ENCODE data around the gene HSPH1. TPM values are rescaled to one million over a fixed set of nuclear protein-coding genes. Genes with fewer than 3 reads are reported as not detected.
A peak's percentile ranks its signal among the peaks of the same experiment; 100 is the strongest.

The HSPH1 gene
- polyA plus RNA-seq, 3 donors from 2014 or later, result 19.4 to 44.8 (median 20.3) TPM

GRCh38 chr13:31168166-31168565 lies 6.5 kb upstream of the HSPH1 start:
- Mint-ChIP-seq H3K36me3 (no peaks in the 10 kb centered on the region), H3K4me1 (peaks cover 0 to under 1% of the 10 kb centered on the region in 2 donors), H3K27ac (no peak overlapping the region), H3K9me3 (no peaks in the 10 kb centered on the region), H3K27me3 (ENCODE audit: low read depth in 3 of 3) (peaks cover 0 to 7% (median 2%) of the 10 kb centered on the region in 3 donors), H3K4me3 (no peak overlapping the region)
- no peak for DNase-seq

- H3K27ac Mint-ChIP-seq, result no peak overlapping the region
- peaks cover 2 to 10% (median 7%) of the 10 kb centered on the region in 3 donors for H3K27me3 Mint-ChIP-seq (ENCODE audit: low read depth in 3 of 3)
- peaks cover 5 to 7% of the 10 kb centered on the region in 2 donors for H3K4me1 Mint-ChIP-seq
Measured at GRCh38 chr13:31167490-31167889, 5.8 kb upstream of the HSPH1 start.

DNA sequence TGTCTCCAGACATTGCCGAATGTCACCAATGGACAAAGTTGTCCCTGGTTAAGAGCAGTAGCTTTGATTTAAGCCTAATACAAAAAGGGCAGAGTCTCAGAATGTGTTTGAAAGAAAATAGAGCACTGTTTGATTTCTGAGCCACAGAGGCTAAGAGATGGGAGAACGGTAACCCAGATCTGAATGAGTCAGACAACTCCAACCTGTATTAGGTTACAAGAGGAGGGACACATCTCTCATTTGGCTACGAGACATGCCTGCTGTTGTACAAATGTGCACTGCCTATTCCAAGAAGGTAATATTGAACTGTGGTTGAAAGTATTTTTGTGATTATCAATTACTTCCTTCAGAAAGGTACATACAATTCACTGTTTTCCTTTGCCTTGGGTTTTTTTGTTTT lies 4.9 kb upstream of the HSPH1 start:
- Mint-ChIP-seq H3K36me3 (no peaks in the 10 kb centered on the region), H3K9me3 (no peaks in the 10 kb centered on the region), H3K27me3 (ENCODE audit: low read depth in 3 of 3) (peaks cover 11 to 16% (median 15%) of the 10 kb centered on the region in 3 donors), H3K27ac (no peak overlapping the region), H3K4me3 (no peak overlapping the region), H3K4me1 (peaks cover 10 to 11% of the 10 kb centered on the region in 2 donors)
- DNase-seq, result no peak

More at GRCh38 chr13:31167490-31167889, 5.8 kb upstream of the HSPH1 start:
- DNase-seq, result no peak
- no peaks in the 10 kb centered on the region for H3K36me3 Mint-ChIP-seq
- no peak overlapping the region for H3K4me3 Mint-ChIP-seq
- no peaks in the 10 kb centered on the region for H3K9me3 Mint-ChIP-seq

DNA sequence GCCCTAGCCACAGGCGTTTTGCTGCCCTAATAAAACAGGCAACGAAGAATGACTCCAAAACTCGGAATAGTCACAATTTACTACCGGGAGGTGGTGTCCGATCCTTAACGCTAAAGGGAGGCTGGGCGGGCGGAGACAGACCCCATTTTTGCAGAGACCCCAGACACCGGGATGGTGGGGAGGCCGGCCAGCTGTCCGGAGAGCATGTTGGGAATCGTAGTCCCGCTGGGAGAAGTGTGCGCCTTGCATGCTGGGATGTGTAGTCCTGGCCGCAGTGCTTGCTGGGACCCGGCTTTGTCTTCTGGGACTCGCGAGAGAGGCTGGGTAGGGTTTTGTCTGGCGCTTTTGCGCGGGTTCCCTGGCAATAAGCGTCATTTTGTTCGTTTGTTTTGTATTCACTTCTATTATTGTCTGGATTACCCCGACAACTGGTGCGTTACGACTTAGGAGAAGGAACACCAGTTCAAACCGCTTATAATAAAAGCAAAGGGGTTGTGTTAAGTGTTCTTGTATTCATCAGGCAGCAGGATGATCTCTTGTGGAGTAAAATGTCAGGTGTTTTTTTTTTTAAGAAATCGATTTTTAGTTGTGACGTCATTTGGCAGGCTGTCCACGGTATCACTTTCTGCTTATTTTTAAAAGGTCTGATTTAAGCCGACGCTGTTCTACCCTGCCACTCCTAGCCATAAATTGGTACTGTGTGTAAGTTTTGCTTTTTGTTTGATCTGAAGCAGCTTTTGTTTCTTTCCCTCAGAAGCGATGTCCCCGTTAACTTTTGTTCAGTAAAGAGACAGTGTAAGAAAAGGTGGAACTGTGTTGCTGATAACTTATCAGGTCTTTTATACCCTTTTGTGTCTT lies 676 bp upstream of the HSPH1 start:
- DNase-seq, result peak; percentile 97 to 98 (median 98)
- Mint-ChIP-seq H3K4me3 (peak overlapping the region; percentile 94 to 99 (median 94)), H3K36me3 (no peaks in the 10 kb centered on the region), H3K27ac (peak overlapping the region; percentile 95 to 100 (median 98)), H3K27me3 (ENCODE audit: low read depth in 3 of 3) (peaks cover 12 to 28% (median 13%) of the 10 kb centered on the region in 3 donors), H3K9me3 (no peaks in the 10 kb centered on the region), H3K4me1 (peaks cover 32 to 36% of the 10 kb centered on the region in 2 donors)

DNA sequence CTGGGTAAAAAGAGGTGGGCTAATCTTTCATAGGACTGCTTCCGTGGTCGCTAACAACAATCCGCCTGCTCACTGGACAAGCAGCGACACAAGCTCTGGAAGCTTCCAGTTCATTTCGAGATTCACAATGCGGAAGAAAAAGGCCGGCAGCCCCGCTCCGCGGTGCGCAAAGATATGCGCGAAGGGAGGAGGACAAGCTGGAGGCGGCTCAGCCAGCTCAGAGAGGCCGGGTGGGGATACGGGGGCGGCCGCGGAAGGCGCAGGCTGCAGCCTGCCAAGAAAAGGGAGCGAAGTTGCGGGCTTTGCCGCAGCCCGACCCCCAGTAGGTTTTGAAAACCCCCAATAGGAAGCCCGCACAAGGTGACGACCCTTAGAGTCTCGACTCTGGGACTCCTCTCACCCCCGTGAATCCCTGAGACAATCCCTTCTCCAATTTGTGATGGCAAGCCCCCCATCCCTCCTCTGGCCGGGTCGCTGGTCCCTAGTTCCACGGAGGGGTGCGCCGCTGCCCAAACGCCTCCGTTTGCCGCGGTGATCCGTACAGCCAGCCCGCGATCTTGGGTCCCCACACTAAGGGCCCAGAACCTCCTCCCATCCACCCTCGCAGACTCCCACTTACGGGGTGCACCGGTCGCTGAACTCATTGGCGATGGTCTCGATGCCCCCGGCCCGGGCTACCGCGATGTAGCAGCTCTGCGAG lies 697 bp downstream of the HSPH1 start:
- H3K27me3 Mint-ChIP-seq (ENCODE audit: low read depth in 3 of 3), result peaks cover 12 to 28% (median 13%) of the 10 kb centered on the region in 3 donors
- no peaks in the 10 kb centered on the region for H3K36me3 Mint-ChIP-seq
- DNase-seq, result peak; percentile 52 to 61 (median 52)
- H3K4me3 Mint-ChIP-seq, result peak overlapping the region; percentile 94 to 99 (median 94)
- H3K4me1 Mint-ChIP-seq, result peaks cover 32 to 36% of the 10 kb centered on the region in 2 donors
- H3K27ac Mint-ChIP-seq, result peak overlapping the region; percentile 95 to 100 (median 98)
- H3K9me3 Mint-ChIP-seq, result no peaks in the 10 kb centered on the region

GRCh38 chr13:31159306-31159705 lies 2.4 kb downstream of the HSPH1 start:
- Mint-ChIP-seq H3K9me3 (no peaks in the 10 kb centered on the region), H3K27me3 (ENCODE audit: low read depth in 3 of 3) (peaks cover 12 to 28% (median 13%) of the 10 kb centered on the region in 3 donors), H3K27ac (peak overlapping the region in 2 of 6 donors; percentile 9 to 27), H3K4me1 (peaks cover 32 to 36% of the 10 kb centered on the region in 2 donors), H3K4me3 (peak overlapping the region; percentile 62 to 99 (median 94)), H3K36me3 (peaks cover 8 to 11% (median 9%) of the 10 kb centered on the region in 3 donors)
- DNase-seq, result no peak

- peaks cover 0 to under 1% (median 0%) of the 10 kb centered on the region in 3 donors for H3K27me3 Mint-ChIP-seq (ENCODE audit: low read depth in 3 of 3)
- no peak overlapping the region for H3K4me3 Mint-ChIP-seq
- DNase-seq, result no peak
- H3K27ac Mint-ChIP-seq, result no peak overlapping the region
- no peaks in the 10 kb centered on the region for H3K9me3 Mint-ChIP-seq
- peaks cover 11 to 15% of the 10 kb centered on the region in 2 donors for H3K4me1 Mint-ChIP-seq
- H3K36me3 Mint-ChIP-seq, result peaks cover 25 to 33% (median 28%) of the 10 kb centered on the region in 3 donors
Measured at GRCh38 chr13:31154939-31155338, 6.8 kb downstream of the HSPH1 start.

DNA sequence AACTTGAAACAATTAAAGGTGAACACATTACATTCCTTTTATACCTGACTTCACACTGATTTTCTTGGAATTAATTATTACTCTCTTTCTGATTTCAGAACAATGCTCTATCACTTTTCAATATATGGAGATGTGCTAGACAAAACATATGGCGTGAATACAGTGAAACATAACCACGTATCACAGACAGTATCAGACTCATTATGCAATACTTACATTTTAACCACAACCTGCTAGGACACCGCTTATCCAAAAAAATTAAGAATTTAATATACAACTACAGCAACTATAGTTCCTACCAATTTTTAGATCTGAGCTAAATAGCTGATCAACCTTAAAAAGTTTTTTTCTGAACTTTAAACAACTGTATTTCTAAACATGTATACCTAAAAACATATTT lies 9.9 kb downstream of the HSPH1 start:
- Mint-ChIP-seq H3K4me1 (no peaks in the 10 kb centered on the region), H3K27ac (no peak overlapping the region), H3K4me3 (no peak overlapping the region), H3K36me3 (peaks cover 33 to 59% (median 50%) of the 10 kb centered on the region in 3 donors), H3K27me3 (ENCODE audit: low read depth in 3 of 3) (no peaks in the 10 kb centered on the region), H3K9me3 (no peaks in the 10 kb centered on the region)
- DNase-seq, result no peak

DNA sequence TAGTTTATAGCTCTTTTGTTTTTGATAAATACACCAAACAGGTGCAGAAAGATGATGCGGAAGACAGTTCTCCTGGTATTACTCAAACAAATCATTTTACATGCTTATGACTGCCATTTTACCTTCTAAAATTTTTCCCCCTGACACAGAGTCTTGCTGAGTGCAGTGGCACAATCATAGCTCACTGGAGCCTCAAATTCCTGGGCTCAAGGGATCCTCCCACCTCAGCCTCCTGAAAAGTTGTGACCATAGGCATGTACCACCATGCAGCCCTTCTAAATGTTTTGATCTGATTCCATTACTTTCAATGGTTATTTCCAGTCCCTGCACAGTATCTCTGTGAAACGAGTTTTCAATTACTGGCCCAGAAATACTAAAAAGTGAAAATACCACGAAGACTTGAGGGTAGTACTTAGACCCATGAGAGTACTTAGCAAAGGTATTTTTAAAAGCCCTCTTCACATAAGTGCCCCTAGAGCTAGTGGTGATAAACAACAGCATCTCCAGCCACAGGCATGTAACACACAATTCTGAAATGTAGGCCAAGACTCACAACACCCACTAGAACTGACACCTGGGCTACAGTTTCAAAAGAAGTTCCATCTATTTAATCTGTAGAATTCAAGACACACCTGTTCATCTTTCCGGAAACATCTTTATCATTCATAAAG lies 11.3 kb downstream of the HSPH1 start:
- DNase-seq, result no peak
- no peak overlapping the region for H3K27ac Mint-ChIP-seq
- H3K9me3 Mint-ChIP-seq, result no peaks in the 10 kb centered on the region
- H3K27me3 Mint-ChIP-seq (ENCODE audit: low read depth in 3 of 3), result no peaks in the 10 kb centered on the region
- peaks cover 0 to 1% of the 10 kb centered on the region in 2 donors for H3K4me1 Mint-ChIP-seq
- no peak overlapping the region for H3K4me3 Mint-ChIP-seq
- H3K36me3 Mint-ChIP-seq, result peaks cover 33 to 67% (median 52%) of the 10 kb centered on the region in 3 donors

DNA sequence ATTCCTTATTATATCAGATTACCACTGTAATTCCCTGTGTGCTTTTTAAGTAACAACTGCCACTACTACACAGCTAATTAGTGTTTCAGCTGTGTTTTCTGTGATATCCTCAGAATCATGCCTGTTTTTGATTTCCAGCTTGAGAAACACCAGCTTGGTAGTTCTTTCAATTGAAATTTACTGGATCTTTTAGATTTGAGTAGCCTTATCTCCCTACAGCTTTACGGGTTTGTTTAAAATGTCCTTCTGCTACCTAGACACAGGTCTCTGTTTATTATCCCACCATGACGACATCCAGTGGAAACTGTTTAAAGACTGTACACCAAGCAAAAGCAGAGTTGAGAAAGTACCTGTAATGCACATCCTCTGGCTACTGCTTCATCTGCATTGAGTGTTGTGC lies 12.1 kb downstream of the HSPH1 start:
- H3K4me1 Mint-ChIP-seq, result peaks cover 0 to 10% of the 10 kb centered on the region in 2 donors
- no peak for DNase-seq
- no peak overlapping the region for H3K27ac Mint-ChIP-seq
- H3K36me3 Mint-ChIP-seq, result peaks cover 34 to 70% (median 54%) of the 10 kb centered on the region in 3 donors
- no peak overlapping the region for H3K4me3 Mint-ChIP-seq
- no peaks in the 10 kb centered on the region for H3K27me3 Mint-ChIP-seq (ENCODE audit: low read depth in 3 of 3)
- H3K9me3 Mint-ChIP-seq, result no peaks in the 10 kb centered on the region

DNA sequence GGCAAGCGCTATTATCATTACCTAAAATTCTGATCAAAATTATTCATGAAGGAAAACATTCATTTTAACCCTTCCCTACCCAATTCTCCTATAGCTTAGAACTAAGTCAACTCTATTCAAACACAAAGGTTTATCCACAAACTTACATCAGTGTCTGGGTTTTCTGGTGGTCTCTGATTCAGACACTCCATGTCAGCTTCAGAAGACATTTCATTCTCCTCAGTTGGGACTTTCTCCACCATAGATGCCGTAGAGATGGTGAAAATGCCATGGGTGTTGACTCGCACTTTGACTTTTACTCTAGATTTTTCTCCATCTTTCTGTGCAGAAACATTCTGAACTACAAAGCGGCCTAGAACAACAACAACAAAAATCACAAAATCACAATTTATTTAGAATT lies 16.3 kb downstream of the HSPH1 start:
- H3K4me1 Mint-ChIP-seq, result peaks cover 1 to 12% of the 10 kb centered on the region in 2 donors
- no peak overlapping the region for H3K27ac Mint-ChIP-seq
- no peak overlapping the region for H3K4me3 Mint-ChIP-seq
- H3K36me3 Mint-ChIP-seq, result peaks cover 28 to 79% (median 48%) of the 10 kb centered on the region in 3 donors
- no peaks in the 10 kb centered on the region for H3K27me3 Mint-ChIP-seq (ENCODE audit: low read depth in 3 of 3)
- H3K9me3 Mint-ChIP-seq, result no peaks in the 10 kb centered on the region
- DNase-seq, result no peak

GRCh38 chr13:31138515-31138914 lies 23.2 kb downstream of the HSPH1 start:
- no peak overlapping the region for H3K4me3 Mint-ChIP-seq
- H3K27me3 Mint-ChIP-seq (ENCODE audit: low read depth in 3 of 3), result no peaks in the 10 kb centered on the region
- peaks cover 35 to 63% (median 43%) of the 10 kb centered on the region in 3 donors for H3K36me3 Mint-ChIP-seq
- no peaks in the 10 kb centered on the region for H3K4me1 Mint-ChIP-seq
- DNase-seq, result no peak
- no peaks in the 10 kb centered on the region for H3K9me3 Mint-ChIP-seq
- H3K27ac Mint-ChIP-seq, result no peak overlapping the region

DNA sequence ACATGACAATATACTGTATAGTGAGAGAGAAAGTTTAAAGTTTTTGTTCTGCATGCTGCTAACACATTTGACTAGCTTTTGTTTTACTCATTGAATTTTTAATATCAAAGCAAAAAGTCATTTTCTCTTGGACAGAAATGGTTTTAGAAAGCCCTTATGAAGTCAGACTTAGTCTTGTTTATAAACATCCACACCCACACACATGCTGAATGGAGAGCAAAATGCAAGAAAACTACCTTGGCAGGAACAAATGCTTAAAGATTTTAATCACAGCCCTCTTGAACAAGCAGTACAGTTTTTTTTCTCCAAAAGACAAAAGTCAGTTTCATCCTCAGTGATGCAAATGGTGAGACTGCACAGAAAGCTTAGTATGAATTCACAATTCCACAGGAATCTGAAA lies 25.0 kb downstream of the HSPH1 start:
- Mint-ChIP-seq H3K27me3 (ENCODE audit: low read depth in 3 of 3) (no peaks in the 10 kb centered on the region), H3K4me3 (no peak overlapping the region), H3K4me1 (no peaks in the 10 kb centered on the region), H3K9me3 (no peaks in the 10 kb centered on the region), H3K36me3 (peaks cover 35 to 47% (median 42%) of the 10 kb centered on the region in 3 donors), H3K27ac (peak overlapping the region in 3 of 6 donors; percentile 31 to 60 (median 57))
- no peak for DNase-seq

Measured in immature natural killer cell (primary cell).